HG03064 (cell line): ENCODE measurements around the gene GCHFR.

Experiments used
- ATAC-seq: cut with Tn5 transposase; IDR thresholded peaks from one replicate; pipeline ENCODE4 v1.9.1; 2021; ENCODE audit warnings: low read depth; ENCODE audit not compliant: unreplicated experiment

GCHFR gene

DNA sequence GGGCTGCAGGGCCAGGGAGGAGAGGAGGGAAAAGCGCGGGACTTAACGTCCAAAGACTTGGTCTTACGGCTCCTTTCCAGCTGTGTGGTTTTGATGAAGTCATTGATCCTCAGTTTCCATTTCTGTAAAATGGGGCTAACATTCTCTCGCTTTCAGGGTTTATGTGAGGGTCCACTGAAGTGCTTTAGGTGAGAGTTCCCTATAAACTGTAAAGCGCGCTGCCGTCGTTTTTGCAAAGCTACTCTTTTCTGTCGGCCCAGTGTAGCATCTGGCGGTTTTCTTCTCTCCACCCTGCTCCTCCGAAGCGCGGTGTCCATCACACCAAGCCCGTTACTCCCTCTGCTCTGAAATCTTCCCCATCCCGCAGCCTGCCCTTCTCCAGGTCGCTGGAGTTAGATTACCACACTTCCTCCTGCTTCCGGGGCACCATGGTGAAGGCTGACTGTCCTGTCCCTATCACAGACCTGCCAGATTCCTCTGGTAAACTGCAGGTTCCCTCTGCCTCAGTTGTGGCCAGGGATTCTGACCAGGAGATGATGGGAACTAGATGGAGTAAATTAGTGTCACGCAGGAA lies 44.1 kb downstream of the GCHFR start:
- ATAC-seq = no peak

- no peak for ATAC-seq
These were observed 45.1 kb downstream of the GCHFR start for GRCh38 chr15:40808861-40809450.

DNA sequence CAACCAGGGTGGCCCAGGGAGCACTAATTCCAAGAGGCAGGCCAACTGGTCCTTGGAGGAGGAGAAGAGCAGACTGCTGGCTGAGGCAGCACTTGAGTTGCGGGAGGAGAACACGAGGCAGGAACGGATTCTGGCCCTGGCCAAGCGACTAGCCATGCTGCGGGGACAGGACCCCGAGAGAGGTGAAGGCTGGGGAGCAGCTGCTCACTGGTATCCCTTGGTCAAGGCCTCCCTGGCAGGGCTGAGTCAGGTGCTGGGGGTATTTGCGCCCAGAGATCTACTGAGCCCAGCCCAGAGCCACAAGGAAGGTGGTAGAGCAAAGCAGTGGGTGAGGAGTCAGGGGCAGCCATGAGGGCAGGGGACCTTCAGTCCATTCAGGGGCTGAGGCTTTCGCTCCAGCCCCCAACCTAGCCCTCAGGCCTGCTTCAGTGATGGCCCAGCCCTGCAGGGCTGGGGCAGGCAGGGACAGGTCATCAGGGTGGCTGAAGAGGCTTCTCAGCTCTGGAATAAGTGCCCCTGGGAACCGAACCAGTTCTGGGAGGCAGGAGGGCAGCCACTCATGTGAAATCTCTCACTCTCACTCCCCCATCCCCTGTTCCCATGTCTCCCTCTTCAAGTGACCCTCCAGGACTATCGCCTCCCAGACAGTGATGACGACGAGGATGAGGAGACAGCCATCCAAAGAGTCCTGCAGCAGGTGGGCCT lies 49.0 kb downstream of the GCHFR start:
- ATAC-seq = no peak

DNA sequence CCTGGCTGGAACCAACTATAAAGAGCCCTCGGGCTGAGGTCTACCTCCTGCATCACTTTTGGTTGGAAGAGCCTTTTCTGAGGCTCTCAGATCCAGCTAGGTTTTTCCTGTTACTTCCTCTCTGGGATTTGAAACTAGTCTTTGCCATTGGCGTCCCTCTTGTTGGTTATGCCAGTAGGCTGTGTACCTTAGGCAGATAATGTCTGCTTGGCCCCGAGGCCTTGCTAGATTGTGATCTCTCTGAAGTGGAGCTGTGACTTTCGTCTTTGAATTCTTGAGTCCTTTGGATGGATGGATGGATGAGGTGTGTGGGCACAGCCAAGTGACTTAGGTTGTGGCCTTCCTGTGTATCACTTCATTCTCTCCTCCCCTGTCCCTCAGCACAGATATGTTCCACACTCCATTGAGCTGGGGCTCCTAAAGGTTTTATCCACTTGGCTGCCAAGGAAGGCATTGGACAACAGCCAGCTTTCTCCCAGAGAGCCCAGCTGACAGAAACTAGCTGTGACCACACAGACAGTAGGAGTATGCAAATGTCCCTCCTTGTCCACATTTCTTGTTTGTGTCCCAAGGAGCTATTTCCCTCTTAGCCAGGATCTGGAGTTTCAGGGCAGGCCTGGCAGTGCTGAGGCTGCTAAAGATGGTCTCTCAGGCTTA lies 51.3 kb downstream of the GCHFR start:
- no peak for ATAC-seq
